DND-41 (cell line): ENCODE data around the gene C14orf119.

Source experiments
- EZH2 ChIP-seq: IDR thresholded peaks from 3 replicates; pipeline ENCODE4 v1.6.1; 2012; ENCODE audit warnings: borderline replicate concordance, low read depth, mild to moderate bottlenecking, moderate library complexity, low read length, inconsistent platforms; ENCODE audit not compliant: severe bottlenecking
- TF ChIP-seq, protein P1 (sequence below): IDR thresholded peaks from 2 replicates; pipeline ENCODE4 v1.5.1; 2012; ENCODE audit warnings: borderline replicate concordance, low read length, moderate library complexity, mild to moderate bottlenecking; ENCODE audit not compliant: poor library complexity, severe bottlenecking; ENCODE audit errors: extremely low read depth

DNA sequence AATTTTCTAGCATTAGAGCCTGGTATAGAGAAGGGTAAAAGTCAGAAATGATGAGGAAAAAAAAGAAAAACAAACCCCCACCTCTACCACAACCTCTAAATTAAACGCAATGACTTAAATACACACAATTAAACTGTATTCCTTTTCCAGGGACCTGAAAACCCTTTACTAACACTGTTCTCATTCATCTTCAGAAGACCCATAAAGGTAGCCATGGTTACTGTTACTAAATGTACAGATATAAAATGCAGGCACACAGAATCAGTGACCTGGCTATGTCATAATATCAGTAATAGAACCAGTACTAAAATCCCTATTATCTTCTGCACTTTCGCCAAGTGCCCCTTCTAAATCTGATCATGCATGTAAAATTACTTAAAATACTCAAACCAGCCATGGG is 1.8 kb upstream of the C14orf119 start:
- TF ChIP-seq EZH2: no peak
- TF ChIP-seq, protein P1, sequence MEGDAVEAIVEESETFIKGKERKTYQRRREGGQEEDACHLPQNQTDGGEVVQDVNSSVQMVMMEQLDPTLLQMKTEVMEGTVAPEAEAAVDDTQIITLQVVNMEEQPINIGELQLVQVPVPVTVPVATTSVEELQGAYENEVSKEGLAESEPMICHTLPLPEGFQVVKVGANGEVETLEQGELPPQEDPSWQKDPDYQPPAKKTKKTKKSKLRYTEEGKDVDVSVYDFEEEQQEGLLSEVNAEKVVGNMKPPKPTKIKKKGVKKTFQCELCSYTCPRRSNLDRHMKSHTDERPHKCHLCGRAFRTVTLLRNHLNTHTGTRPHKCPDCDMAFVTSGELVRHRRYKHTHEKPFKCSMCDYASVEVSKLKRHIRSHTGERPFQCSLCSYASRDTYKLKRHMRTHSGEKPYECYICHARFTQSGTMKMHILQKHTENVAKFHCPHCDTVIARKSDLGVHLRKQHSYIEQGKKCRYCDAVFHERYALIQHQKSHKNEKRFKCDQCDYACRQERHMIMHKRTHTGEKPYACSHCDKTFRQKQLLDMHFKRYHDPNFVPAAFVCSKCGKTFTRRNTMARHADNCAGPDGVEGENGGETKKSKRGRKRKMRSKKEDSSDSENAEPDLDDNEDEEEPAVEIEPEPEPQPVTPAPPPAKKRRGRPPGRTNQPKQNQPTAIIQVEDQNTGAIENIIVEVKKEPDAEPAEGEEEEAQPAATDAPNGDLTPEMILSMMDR: no peak
